Measurements from ENCODE around the gene NKAIN2. TPM values are rescaled to one million over a fixed set of nuclear protein-coding genes. Genes with fewer than 3 reads are reported as not detected.

NKAIN2 gene
- total and polyA plus RNA-seq, 9 of the 15 experiments (the other 6 are each of a cell fraction or from before 2014, with no cell fraction given) = not detected

DNA sequence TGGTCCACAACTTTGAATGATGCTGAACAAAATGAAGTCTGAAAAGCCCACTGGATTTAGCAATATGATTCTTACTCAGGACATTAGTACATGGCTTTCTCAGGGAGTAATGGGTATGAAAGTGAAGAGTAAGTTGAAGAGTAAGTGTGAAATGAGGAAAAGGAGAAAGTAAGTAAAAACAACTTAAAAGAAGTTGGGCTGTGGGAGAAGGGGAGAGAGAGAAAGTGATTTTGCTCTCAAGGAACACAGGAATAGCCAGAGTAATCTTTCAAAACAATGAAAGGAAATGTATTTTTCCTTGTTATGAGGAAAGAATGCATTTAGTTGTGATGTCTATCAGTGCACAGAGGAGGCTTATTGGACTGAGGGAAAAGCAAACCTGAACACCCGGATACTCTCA, 39.8 kb upstream of the NKAIN2 start:
- H3K9me1 ChIP-seq (ENCODE audit: control insufficient read depth, insufficient read depth, low read length) = no peaks in the 10 kb centered on the region

GRCh38 chr6:123764722-123765121, 38.9 kb upstream of the NKAIN2 start:
- FAIRE-seq = no peak
- BruUV-seq (replicated peaks) = no TSS peak
- Histone ChIP-seq H3K36me3 (ENCODE audit: control insufficient read depth, insufficient read depth, low read length) (no peaks in the 10 kb centered on the region), H3K9me1 (ENCODE audit: control insufficient read depth, insufficient read depth, low read length) (no peaks in the 10 kb centered on the region), H3K4me2 (ENCODE audit: insufficient read depth, low read length) (no peak overlapping the region), H3K27ac (ENCODE audit: extremely low read depth, low read depth, low read length) (no peak overlapping the region), H3K4me3 (no peak overlapping the region), H3K9me3 (replicated peaks; ENCODE audit: control insufficient read depth, insufficient read depth, low read depth, low read length) (no peaks in the 10 kb centered on the region), H2AFZ (ENCODE audit: low read depth, low read length) (no peak overlapping the region), H3K79me2 (ENCODE audit: control insufficient read depth, insufficient read depth, low read length) (no peaks in the 10 kb centered on the region), H3K9ac (ENCODE audit: insufficient read depth in 1 of 2, low read depth in 2 of 2, low read length in 2 of 2) (no peak overlapping the region), H3K4me1 (replicated peaks in 1 of 2; ENCODE audit: control insufficient read depth in 2 of 2, insufficient read depth in 2 of 2, low read length in 2 of 2) (no peaks in the 10 kb centered on the region), H3K27me3 (ENCODE audit: control insufficient read depth in 2 of 2, insufficient read depth in 2 of 2, low read length in 2 of 2) (no peaks in the 10 kb centered on the region), H4K20me1 (replicated peaks; ENCODE audit: control insufficient read depth, insufficient read depth, low read length) (no peaks in the 10 kb centered on the region)
- intact Hi-C loops (cut with micrococcal nuclease) (no loop called here), in situ Hi-C loops (cut with MboI) (no loop called here)
- ChIA-PET CTCF (ENCODE audit: low intra/inter-chr PET ratio) (no interaction called here), POLR2A (no interaction called here)
- no peak for ATAC-seq
- 0% methylated on average over 2 of the region's 2 CpGs for WGBS (ENCODE audit: insufficient coverage, low coverage, missing lambda C conversion rate)
- DNase-seq (ENCODE audit: extremely low read depth in 1 of 4, low spot score in 3 of 4) = no peak
- no peak for TF ChIP-seq NCOR1 (IDR thresholded peaks at IDR 0.05)
- TF ChIP-seq RBM39 (optimal IDR thresholded peaks at IDR 0.05; ENCODE audit: low read depth, low read length) = no peak
- TF ChIP-seq RFX1 (IDR thresholded peaks at IDR 0.05) = no peak
- TF ChIP-seq BMI1 (IDR thresholded peaks at IDR 0.05; ENCODE audit: low read length) = no peak
- no peak for TF ChIP-seq CBX1 (IDR thresholded peaks at IDR 0.05; ENCODE audit: low read depth)
- TF ChIP-seq TEAD4 (IDR thresholded peaks at IDR 0.05; ENCODE audit: low read length) = no peak
- no peak for TF ChIP-seq TEAD4 (CRISPR knock-in tag; IDR thresholded peaks at IDR 0.05; ENCODE audit: borderline replicate concordance)
- TF ChIP-seq BCL6 (CRISPR knock-in tag; IDR thresholded peaks at IDR 0.05) = no peak
- TF ChIP-seq ETV1 (tag; conservative IDR thresholded peaks at IDR 0.05; ENCODE audit: low read depth) = no peak
- TF ChIP-seq FIP1L1 (IDR thresholded peaks at IDR 0.05; ENCODE audit: low read depth, low read length, poor library complexity, severe bottlenecking) = no peak
- no peak for TF ChIP-seq ZNF583 (CRISPR knock-in tag; IDR thresholded peaks at IDR 0.05)
- TF ChIP-seq, protein P1, sequence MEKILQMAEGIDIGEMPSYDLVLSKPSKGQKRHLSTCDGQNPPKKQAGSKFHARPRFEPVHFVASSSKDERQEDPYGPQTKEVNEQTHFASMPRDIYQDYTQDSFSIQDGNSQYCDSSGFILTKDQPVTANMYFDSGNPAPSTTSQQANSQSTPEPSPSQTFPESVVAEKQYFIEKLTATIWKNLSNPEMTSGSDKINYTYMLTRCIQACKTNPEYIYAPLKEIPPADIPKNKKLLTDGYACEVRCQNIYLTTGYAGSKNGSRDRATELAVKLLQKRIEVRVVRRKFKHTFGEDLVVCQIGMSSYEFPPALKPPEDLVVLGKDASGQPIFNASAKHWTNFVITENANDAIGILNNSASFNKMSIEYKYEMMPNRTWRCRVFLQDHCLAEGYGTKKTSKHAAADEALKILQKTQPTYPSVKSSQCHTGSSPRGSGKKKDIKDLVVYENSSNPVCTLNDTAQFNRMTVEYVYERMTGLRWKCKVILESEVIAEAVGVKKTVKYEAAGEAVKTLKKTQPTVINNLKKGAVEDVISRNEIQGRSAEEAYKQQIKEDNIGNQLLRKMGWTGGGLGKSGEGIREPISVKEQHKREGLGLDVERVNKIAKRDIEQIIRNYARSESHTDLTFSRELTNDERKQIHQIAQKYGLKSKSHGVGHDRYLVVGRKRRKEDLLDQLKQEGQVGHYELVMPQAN (IDR thresholded peaks at IDR 0.05; ENCODE audit: borderline replicate concordance) = no peak
- TF ChIP-seq, protein P2, sequence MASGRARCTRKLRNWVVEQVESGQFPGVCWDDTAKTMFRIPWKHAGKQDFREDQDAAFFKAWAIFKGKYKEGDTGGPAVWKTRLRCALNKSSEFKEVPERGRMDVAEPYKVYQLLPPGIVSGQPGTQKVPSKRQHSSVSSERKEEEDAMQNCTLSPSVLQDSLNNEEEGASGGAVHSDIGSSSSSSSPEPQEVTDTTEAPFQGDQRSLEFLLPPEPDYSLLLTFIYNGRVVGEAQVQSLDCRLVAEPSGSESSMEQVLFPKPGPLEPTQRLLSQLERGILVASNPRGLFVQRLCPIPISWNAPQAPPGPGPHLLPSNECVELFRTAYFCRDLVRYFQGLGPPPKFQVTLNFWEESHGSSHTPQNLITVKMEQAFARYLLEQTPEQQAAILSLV (tag; IDR thresholded peaks at IDR 0.05) = no peak
- no peak for TF ChIP-seq ESRRB (CRISPR knock-in tag; IDR thresholded peaks at IDR 0.05; ENCODE audit: borderline replicate concordance)
- no peak for TF ChIP-seq ZNF766 (CRISPR knock-in tag; conservative IDR thresholded peaks at IDR 0.05)
- TF ChIP-seq LARP7 (IDR thresholded peaks at IDR 0.05) = no peak

More for the DNA sequence above, 39.8 kb upstream of the NKAIN2 start:
- DNase-seq (ENCODE audit: extremely low read depth in 1 of 4, low spot score in 3 of 4) = no peak
- Histone ChIP-seq H2AFZ (ENCODE audit: low read depth, low read length) (no peak overlapping the region), H3K4me1 (replicated peaks in 1 of 2; ENCODE audit: control insufficient read depth in 2 of 2, insufficient read depth in 2 of 2, low read length in 2 of 2) (no peaks in the 10 kb centered on the region), H3K27me3 (ENCODE audit: control insufficient read depth in 2 of 2, insufficient read depth in 2 of 2, low read length in 2 of 2) (no peaks in the 10 kb centered on the region), H3K9me3 (replicated peaks; ENCODE audit: control insufficient read depth, insufficient read depth, low read depth, low read length) (no peaks in the 10 kb centered on the region; the same call in 1 of the 2 replicates), H3K9ac (ENCODE audit: insufficient read depth in 1 of 2, low read depth in 2 of 2, low read length in 2 of 2) (no peak overlapping the region), H4K20me1 (replicated peaks; ENCODE audit: control insufficient read depth, insufficient read depth, low read length) (no peaks in the 10 kb centered on the region), H3K36me3 (ENCODE audit: control insufficient read depth, insufficient read depth, low read length) (no peaks in the 10 kb centered on the region), H3K79me2 (ENCODE audit: control insufficient read depth, insufficient read depth, low read length) (no peaks in the 10 kb centered on the region), H3K4me2 (ENCODE audit: insufficient read depth, low read length) (no peak overlapping the region), H3K4me3 (no peak overlapping the region), H3K27ac (ENCODE audit: extremely low read depth, low read depth, low read length) (no peak overlapping the region)
- ChIA-PET CTCF (ENCODE audit: low intra/inter-chr PET ratio) (no interaction called here), POLR2A (no interaction called here)
- FAIRE-seq = no peak
- ATAC-seq = no peak
- in situ Hi-C loops (cut with MboI) = no loop called here
- BruUV-seq (replicated peaks) = no TSS peak
- TF ChIP-seq ZBTB17 (CRISPR knock-in tag; IDR thresholded peaks at IDR 0.05) (no peak), COPS2 (conservative IDR thresholded peaks at IDR 0.05) (no peak), NFATC3 (IDR thresholded peaks at IDR 0.05) (no peak)
- intact Hi-C loops (cut with micrococcal nuclease) = no loop called here
- WGBS (ENCODE audit: insufficient coverage, low coverage, missing lambda C conversion rate) = 0% methylated on average over 1 of the region's 1 CpG
